ENCODE data around the gene BABAM2. TPM values are rescaled to one million over a fixed set of nuclear protein-coding genes. Genes with fewer than 3 reads are reported as not detected.

The BABAM2 gene
- total RNA-seq, 2 experiments from 2014 or later, result 19.7 to 33.2 TPM

- H3K9me3 ChIP-seq (ENCODE audit: low read length), result no peaks in the 10 kb centered on the region
- H3K9me2 ChIP-seq (ENCODE audit: insufficient read depth, low read length), result no peaks in the 10 kb centered on the region
- no peak overlapping the region for H3K4me3 ChIP-seq (ENCODE audit: low read depth, low read length, poor library complexity, severe bottlenecking)
- no peaks in the 10 kb centered on the region for H3K36me3 ChIP-seq (ENCODE audit: insufficient read depth, low read length)
- DNase-seq (ENCODE audit: low spot score), result no peak
- TF ChIP-seq EZH2phosphoT487 (IDR thresholded peaks at IDR 0.05; ENCODE audit: borderline replicate concordance, low read depth, low read length), result no peak
- TF ChIP-seq, protein P1, sequence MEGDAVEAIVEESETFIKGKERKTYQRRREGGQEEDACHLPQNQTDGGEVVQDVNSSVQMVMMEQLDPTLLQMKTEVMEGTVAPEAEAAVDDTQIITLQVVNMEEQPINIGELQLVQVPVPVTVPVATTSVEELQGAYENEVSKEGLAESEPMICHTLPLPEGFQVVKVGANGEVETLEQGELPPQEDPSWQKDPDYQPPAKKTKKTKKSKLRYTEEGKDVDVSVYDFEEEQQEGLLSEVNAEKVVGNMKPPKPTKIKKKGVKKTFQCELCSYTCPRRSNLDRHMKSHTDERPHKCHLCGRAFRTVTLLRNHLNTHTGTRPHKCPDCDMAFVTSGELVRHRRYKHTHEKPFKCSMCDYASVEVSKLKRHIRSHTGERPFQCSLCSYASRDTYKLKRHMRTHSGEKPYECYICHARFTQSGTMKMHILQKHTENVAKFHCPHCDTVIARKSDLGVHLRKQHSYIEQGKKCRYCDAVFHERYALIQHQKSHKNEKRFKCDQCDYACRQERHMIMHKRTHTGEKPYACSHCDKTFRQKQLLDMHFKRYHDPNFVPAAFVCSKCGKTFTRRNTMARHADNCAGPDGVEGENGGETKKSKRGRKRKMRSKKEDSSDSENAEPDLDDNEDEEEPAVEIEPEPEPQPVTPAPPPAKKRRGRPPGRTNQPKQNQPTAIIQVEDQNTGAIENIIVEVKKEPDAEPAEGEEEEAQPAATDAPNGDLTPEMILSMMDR (conservative IDR thresholded peaks at IDR 0.05; ENCODE audit: low read length), result no peak
- H3K4me2 ChIP-seq (ENCODE audit: low read length), result no peak overlapping the region
- H3K27ac ChIP-seq (ENCODE audit: low read depth, low read length, poor library complexity, severe bottlenecking), result no peak overlapping the region
- H3K4me1 ChIP-seq (ENCODE audit: insufficient read depth, low read length, poor library complexity, severe bottlenecking), result no peaks in the 10 kb centered on the region
- ChIA-PET POLR2A (interaction anchor here (0.6 kb wide), 1 partner anchor 597 kb away, joined by 3 read pairs; no protein-coding TSS in a partner anchor), CTCF (ENCODE audit: unreplicated experiment) (no interaction called here)
- BruUV-seq (replicated peaks), result no TSS peak
- H3K79me2 ChIP-seq (ENCODE audit: insufficient read depth, low read depth, low read length), result no peaks in the 10 kb centered on the region
- no peaks in the 10 kb centered on the region for H4K20me1 ChIP-seq (ENCODE audit: insufficient read depth, low read length)
- intact Hi-C loops (cut with micrococcal nuclease; ENCODE audit: unreplicated experiment), result no loop called here
- H2AFZ ChIP-seq (ENCODE audit: low read length), result no peak overlapping the region
These were observed 447.7 kb downstream of the BABAM2 start for GRCh38 chr2:28338046-28338817.

DNA sequence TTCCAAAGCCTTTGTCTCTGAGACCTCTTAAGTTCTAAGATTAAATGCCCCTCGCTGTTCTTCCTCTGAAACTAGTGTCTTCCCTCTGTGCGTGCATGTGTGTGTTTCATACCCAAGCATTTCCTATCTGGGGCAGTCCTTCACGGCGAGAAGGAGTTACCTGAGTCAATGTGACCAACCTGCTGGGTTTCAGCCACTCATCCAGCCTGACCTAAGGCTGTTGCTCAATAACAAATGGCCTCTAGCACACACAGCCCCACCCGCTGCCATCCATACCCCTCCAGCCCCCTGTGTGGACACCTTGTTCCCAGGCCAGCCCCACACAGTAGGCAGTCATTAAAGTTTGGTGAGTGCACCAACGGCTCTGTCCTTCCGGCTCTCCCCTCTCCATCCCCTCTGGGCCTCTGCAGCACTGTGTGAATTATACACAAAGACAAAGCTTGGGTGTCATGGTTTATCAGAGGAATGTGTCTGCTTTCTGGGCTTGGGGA lies 448.3 kb downstream of the BABAM2 start:
- Histone ChIP-seq H4K20me1 (ENCODE audit: insufficient read depth, low read length) (no peaks in the 10 kb centered on the region), H3K4me2 (ENCODE audit: low read length) (no peak overlapping the region), H3K4me1 (ENCODE audit: insufficient read depth, low read length, poor library complexity, severe bottlenecking) (no peaks in the 10 kb centered on the region), H3K27ac (ENCODE audit: low read depth, low read length, poor library complexity, severe bottlenecking) (no peak overlapping the region), H3K9me3 (ENCODE audit: low read length) (no peaks in the 10 kb centered on the region), H2AFZ (ENCODE audit: low read length) (no peak overlapping the region), H3K4me3 (ENCODE audit: low read depth, low read length, poor library complexity, severe bottlenecking) (no peak overlapping the region), H3K79me2 (ENCODE audit: insufficient read depth, low read depth, low read length) (no peaks in the 10 kb centered on the region), H3K36me3 (ENCODE audit: insufficient read depth, low read length) (no peaks in the 10 kb centered on the region), H3K9me2 (ENCODE audit: insufficient read depth, low read length) (no peaks in the 10 kb centered on the region)
- DNase-seq (ENCODE audit: low spot score), result no peak
- ChIA-PET POLR2A (interaction anchor here (0.6 kb wide), 1 partner anchor 598 kb away, joined by 3 read pairs; no protein-coding TSS in a partner anchor), CTCF (ENCODE audit: unreplicated experiment) (no interaction called here)
- intact Hi-C loops (cut with micrococcal nuclease; ENCODE audit: unreplicated experiment), result no loop called here
- no TSS peak for BruUV-seq (replicated peaks)
- TF ChIP-seq, protein P1 (conservative IDR thresholded peaks at IDR 0.05; ENCODE audit: low read length), result no peak
- no peak for TF ChIP-seq EZH2phosphoT487 (IDR thresholded peaks at IDR 0.05; ENCODE audit: borderline replicate concordance, low read depth, low read length)
